GM12878 (cell line): ENCODE results near the gene STAMBPL1. TPM values are rescaled to one million over a fixed set of nuclear protein-coding genes. Genes with fewer than 3 reads are reported as not detected.

ENCODE experiments used
- ATAC-seq: fragments of 200-7000 bp; cut with Tn5 transposase; 3 replicates; pipeline ENCODE4 v1.9.1; 2020; ENCODE audit warnings: mild to moderate bottlenecking, moderate library complexity
- BruUV-seq: library from RNA; stranded (reverse); fragments of 400-500 nt; replicated peaks from 2 replicates; lab custom pipeline; 2021; lab: Mats Ljungman, UMichigan
- CTCF ChIA-PET: fragments of 300-600 bp; sonication (Branson Sonifier 250); formaldehyde crosslinking; extraction: SDS; loops from one replicate; lab custom pipeline; 2021; ENCODE audit warnings: inconsistent platforms; lab: Yijun Ruan, JAX
- POLR2A ChIA-PET: fragments of 350-600 bp; formaldehyde crosslinking; extraction: SDS; loops from one replicate; lab custom pipeline; 2021; ENCODE audit warnings: inconsistent platforms; lab: Charles Lee
- RAD21 ChIA-PET: fragments of 300-600 bp; sonication (Branson Sonifier 250); formaldehyde crosslinking; loops from one replicate; lab custom pipeline; 2023; ENCODE audit warnings: antibody characterized with exemption; ENCODE audit not compliant: unreplicated experiment; lab: Charles Lee
- SMC1A ChIA-PET: fragments of 300-600 bp; sonication (Branson Sonifier 250); formaldehyde crosslinking; loops from one replicate; lab custom pipeline; 2023; ENCODE audit not compliant: unreplicated experiment, uncharacterized antibody; lab: Charles Lee
- DNase-seq: peaks from one replicate; pipeline ENCODE4 v3.0.0-alpha.2; 2011; ENCODE audit warnings: low read depth, low spot score
- FAIRE-seq: peaks from 3 replicates; lab custom pipeline; 2011; peaks lifted over from hg19 to GRCh38; lab: Jason Lieb, UNC
- H2AFZ ChIP-seq: 2 replicates; pipeline ENCODE4 v1.6.0; 2011; ENCODE audit warnings: low read depth, low read length, control low read depth; ENCODE audit not compliant: control insufficient read depth
- H3K27ac ChIP-seq: 2 replicates; pipeline ENCODE4 v1.5.1; 2011; ENCODE audit warnings: control low read depth; ENCODE audit not compliant: control insufficient read depth, insufficient read depth
- H3K27me3 ChIP-seq, 2 experiments: replicated peaks in 1 of 2; 2 replicates each; pipeline versions ENCODE4 v1.6.0 to v1.6.1; 2011; ENCODE audit warnings: low read length in 1 of 2; ENCODE audit not compliant: control insufficient read depth in 2 of 2, insufficient read depth in 2 of 2
- H3K36me3 ChIP-seq, 2 experiments: 2 replicates each; pipeline ENCODE4 v1.5.1; 2011; ENCODE audit warnings: low read length in 1 of 2; ENCODE audit not compliant: control insufficient read depth in 2 of 2, insufficient read depth in 2 of 2
- H3K4me1 ChIP-seq: 2 replicates; pipeline ENCODE4 v1.6.1; 2011; ENCODE audit warnings: mild to moderate bottlenecking, low read length, moderate library complexity, mixed read lengths; ENCODE audit not compliant: control insufficient read depth, insufficient read depth
- H3K4me2 ChIP-seq: 2 replicates; pipeline ENCODE4 v1.6.0; 2011; ENCODE audit warnings: control low read depth; ENCODE audit not compliant: control insufficient read depth, insufficient read depth
- H3K4me3 ChIP-seq: fragments of 200-600 bp; sonication (generic); 2 replicates; pipeline ENCODE4 v1.5.1; 2016
- H3K79me2 ChIP-seq: 2 replicates; pipeline ENCODE4 v1.6.0; 2011; ENCODE audit warnings: low read length; ENCODE audit not compliant: control insufficient read depth, insufficient read depth
- H3K9ac ChIP-seq: 2 replicates; pipeline ENCODE4 v1.8.0; 2011; ENCODE audit warnings: low read length, control low read depth, mixed read lengths; ENCODE audit not compliant: control insufficient read depth, insufficient read depth
- H3K9me3 ChIP-seq: replicated peaks from 3 replicates; pipeline ENCODE4 v1.5.1; 2011; ENCODE audit warnings: mild to moderate bottlenecking, low read length; ENCODE audit not compliant: control insufficient read depth, insufficient read depth
- H4K20me1 ChIP-seq: 2 replicates; pipeline ENCODE4 v1.6.0; 2011; ENCODE audit not compliant: control insufficient read depth, insufficient read depth
- CREB1 ChIP-seq: IDR thresholded peaks from 2 replicates; pipeline ENCODE4 v1.6.1; 2012; ENCODE audit warnings: low read depth, mild to moderate bottlenecking, inconsistent platforms
- CREM ChIP-seq: IDR thresholded peaks from 2 replicates; pipeline ENCODE4 v1.6.1; 2014; ENCODE audit warnings: antibody characterized with exemption, low read depth
- IRF4 ChIP-seq: IDR thresholded peaks from 2 replicates; pipeline ENCODE4 v1.6.1; 2011; ENCODE audit warnings: low read depth, low read length
- MTA3 ChIP-seq: IDR thresholded peaks from 2 replicates; pipeline ENCODE4 v1.6.1; 2012; ENCODE audit warnings: low read length, inconsistent platforms, borderline replicate concordance
- NRF1 ChIP-seq: conservative IDR thresholded peaks from 2 replicates; pipeline ENCODE4 v1.6.1; 2011; ENCODE audit warnings: mild to moderate bottlenecking, low read depth, low read length, improper control_type of control experiment
- PAX8 ChIP-seq: fragments of 450-650 bp; IDR thresholded peaks from 2 replicates; pipeline ENCODE4 v1.6.1; 2017; ENCODE audit warnings: mild to moderate bottlenecking, moderate library complexity
- POLR2AphosphoS5 ChIP-seq: IDR thresholded peaks from 2 replicates; pipeline ENCODE4 v1.6.1; 2011; ENCODE audit warnings: mild to moderate bottlenecking, low read length, inconsistent platforms
- RELA ChIP-seq: fragments of 450-650 bp; IDR thresholded peaks from 2 replicates; pipeline ENCODE4 v1.8.0; 2014; ENCODE audit warnings: borderline replicate concordance; ENCODE audit not compliant: partially characterized antibody
- SREBF2 ChIP-seq: IDR thresholded peaks from 2 replicates; pipeline ENCODE4 v1.6.1; 2012; ENCODE audit warnings: mild to moderate bottlenecking, low read length
- YBX1 ChIP-seq: fragments of 450-650 bp; IDR thresholded peaks from 2 replicates; pipeline ENCODE4 v1.6.1; 2016; ENCODE audit warnings: antibody characterized with exemption
- ZNF217 ChIP-seq: fragments of 450-650 bp; IDR thresholded peaks from 2 replicates; pipeline ENCODE4 v1.6.1; 2017; ENCODE audit warnings: antibody characterized with exemption, mild to moderate bottlenecking
- ZNF274 ChIP-seq: IDR thresholded peaks from one replicate; pipeline ENCODE4 v1.8.0; 2011; ENCODE audit not compliant: insufficient read length, insufficient read depth
- WGBS: methylation state at CpG from one replicate; pipeline ENCODE4 v1.1.6; 2016; ENCODE audit warnings: low lambda C conversion rate; ENCODE audit not compliant: insufficient replicate concordance, insufficient coverage; ENCODE audit errors: missing lambda C conversion rate; 5-methylcytosine and 5-hydroxymethylcytosine counted together
- in situ Hi-C: fragments of 300-500 bp; cut with MboI; formaldehyde crosslinking; loops from 9 replicates; pipeline ENCODE4 v1.14.3; 2018; ENCODE audit warnings: mixed read lengths
- intact Hi-C: fragments of 100-400 bp; cut with micrococcal nuclease; formaldehyde crosslinking; loops from one replicate; pipeline ENCODE4 v1.14.2; 2022; ENCODE audit not compliant: unreplicated experiment
- polyA plus RNA-seq, 11 experiments: library from polyadenylated mRNA; depleted of rRNA in 4 of 11; unstranded in 6 of 11; stranded (reverse) in 5 of 11; fragments of >200 nt; fragmentation: Nextera tagmentation in 4 of 11; fragmentation: Illumina TruSeq in 1 of 11; extraction: Ambion mirVana in 4 of 11; extraction: Trizol in 1 of 11; gene quantifications; 1 replicate in 1 of 11; 2 replicates in 10 of 11; pipeline versions ENCODE4 v1.2.1 to v1.2.3, GENCODE V29; 2011 to 2016; ENCODE audit warnings: inconsistent platforms in 2 of 11, missing spikeins in 2 of 11, low read depth in 1 of 11
- total RNA-seq, 4 experiments: library from RNA; depleted of rRNA in 3 of 4; stranded (reverse); fragments of >200 nt in 3 of 4; fragmentation: Illumina TruSeq in 1 of 4; extraction: Trizol in 1 of 4; gene quantifications; 2 replicates each; pipeline versions ENCODE4 v1.2.1 to v1.2.3, GENCODE V29; 2013 to 2021
- TF ChIP-seq, protein P1 (sequence below): fragments of 450-650 bp; IDR thresholded peaks from 2 replicates; pipeline ENCODE4 v1.6.1; 2017; ENCODE audit warnings: mild to moderate bottlenecking, moderate library complexity
- TF ChIP-seq, protein P2 (sequence below): fragments of 450-650 bp; IDR thresholded peaks from 2 replicates; pipeline ENCODE4 v1.6.1; 2016; ENCODE audit warnings: mild to moderate bottlenecking
- TF ChIP-seq, protein P3 (sequence below): IDR thresholded peaks from 2 replicates; pipeline ENCODE4 v1.6.1; 2012; ENCODE audit warnings: low read depth, low read length, improper control_type of control experiment
- TF ChIP-seq, protein P4 (sequence below): fragments of 450-650 bp; formaldehyde crosslinking; IDR thresholded peaks from 2 replicates; pipeline ENCODE4 v1.4.0; 2022; ENCODE audit warnings: mild to moderate bottlenecking, moderate library complexity

Gene STAMBPL1
- total and polyA plus RNA-seq, 10 of the 15 experiments (the other 5 are each of a cell fraction or from before 2014, with no cell fraction given): 7.5 to 44.1 (median 25.4) TPM

DNA sequence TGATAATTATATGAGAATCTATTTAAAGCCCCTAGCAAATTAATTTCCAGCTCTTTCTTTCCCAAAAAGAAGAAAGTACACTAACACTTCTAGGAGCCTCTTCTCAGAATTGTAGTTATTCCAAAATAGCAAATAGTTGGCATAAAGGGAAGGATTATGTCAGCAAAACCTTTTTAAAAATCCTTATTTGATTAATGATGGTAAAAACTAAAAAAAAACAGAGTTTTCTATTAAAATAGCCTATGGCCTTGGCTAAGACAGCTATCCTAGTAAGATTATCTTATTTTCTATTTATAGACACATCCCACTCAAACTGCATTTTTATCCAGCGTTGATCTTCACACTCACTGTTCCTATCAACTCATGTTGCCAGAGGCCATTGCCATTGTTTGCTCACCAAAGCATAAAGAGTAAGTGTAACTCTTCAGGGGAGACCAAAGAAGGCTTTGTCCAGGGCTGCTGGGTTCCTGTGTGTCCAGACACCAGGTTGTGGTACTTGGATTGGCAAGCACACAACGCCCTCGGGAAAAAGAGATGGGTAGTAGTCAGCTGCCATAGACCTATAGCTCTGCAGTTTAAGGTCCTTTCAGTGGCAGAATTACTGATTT is 41.0 kb downstream of the STAMBPL1 start:
- in situ Hi-C loops: no loop called here
- TF ChIP-seq, protein P1, sequence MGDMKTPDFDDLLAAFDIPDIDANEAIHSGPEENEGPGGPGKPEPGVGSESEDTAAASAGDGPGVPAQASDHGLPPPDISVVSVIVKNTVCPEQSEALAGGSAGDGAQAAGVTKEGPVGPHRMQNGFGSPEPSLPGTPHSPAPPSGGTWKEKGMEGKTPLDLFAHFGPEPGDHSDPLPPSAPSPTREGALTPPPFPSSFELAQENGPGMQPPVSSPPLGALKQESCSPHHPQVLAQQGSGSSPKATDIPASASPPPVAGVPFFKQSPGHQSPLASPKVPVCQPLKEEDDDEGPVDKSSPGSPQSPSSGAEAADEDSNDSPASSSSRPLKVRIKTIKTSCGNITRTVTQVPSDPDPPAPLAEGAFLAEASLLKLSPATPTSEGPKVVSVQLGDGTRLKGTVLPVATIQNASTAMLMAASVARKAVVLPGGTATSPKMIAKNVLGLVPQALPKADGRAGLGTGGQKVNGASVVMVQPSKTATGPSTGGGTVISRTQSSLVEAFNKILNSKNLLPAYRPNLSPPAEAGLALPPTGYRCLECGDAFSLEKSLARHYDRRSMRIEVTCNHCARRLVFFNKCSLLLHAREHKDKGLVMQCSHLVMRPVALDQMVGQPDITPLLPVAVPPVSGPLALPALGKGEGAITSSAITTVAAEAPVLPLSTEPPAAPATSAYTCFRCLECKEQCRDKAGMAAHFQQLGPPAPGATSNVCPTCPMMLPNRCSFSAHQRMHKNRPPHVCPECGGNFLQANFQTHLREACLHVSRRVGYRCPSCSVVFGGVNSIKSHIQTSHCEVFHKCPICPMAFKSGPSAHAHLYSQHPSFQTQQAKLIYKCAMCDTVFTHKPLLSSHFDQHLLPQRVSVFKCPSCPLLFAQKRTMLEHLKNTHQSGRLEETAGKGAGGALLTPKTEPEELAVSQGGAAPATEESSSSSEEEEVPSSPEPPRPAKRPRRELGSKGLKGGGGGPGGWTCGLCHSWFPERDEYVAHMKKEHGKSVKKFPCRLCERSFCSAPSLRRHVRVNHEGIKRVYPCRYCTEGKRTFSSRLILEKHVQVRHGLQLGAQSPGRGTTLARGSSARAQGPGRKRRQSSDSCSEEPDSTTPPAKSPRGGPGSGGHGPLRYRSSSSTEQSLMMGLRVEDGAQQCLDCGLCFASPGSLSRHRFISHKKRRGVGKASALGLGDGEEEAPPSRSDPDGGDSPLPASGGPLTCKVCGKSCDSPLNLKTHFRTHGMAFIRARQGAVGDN: no peak
- TF ChIP-seq CREB1 (no peak), SREBF2 (no peak), RELA (no peak), POLR2AphosphoS5 (no peak), NRF1 (no peak), CREM (no peak), ZNF274 (no peak), PAX8 (no peak), IRF4 (no peak), ZNF217 (no peak), YBX1 (no peak), MTA3 (no peak)
- TF ChIP-seq, protein P2, sequence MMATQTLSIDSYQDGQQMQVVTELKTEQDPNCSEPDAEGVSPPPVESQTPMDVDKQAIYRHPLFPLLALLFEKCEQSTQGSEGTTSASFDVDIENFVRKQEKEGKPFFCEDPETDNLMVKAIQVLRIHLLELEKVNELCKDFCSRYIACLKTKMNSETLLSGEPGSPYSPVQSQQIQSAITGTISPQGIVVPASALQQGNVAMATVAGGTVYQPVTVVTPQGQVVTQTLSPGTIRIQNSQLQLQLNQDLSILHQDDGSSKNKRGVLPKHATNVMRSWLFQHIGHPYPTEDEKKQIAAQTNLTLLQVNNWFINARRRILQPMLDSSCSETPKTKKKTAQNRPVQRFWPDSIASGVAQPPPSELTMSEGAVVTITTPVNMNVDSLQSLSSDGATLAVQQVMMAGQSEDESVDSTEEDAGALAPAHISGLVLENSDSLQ: no peak
- TF ChIP-seq, protein P3, sequence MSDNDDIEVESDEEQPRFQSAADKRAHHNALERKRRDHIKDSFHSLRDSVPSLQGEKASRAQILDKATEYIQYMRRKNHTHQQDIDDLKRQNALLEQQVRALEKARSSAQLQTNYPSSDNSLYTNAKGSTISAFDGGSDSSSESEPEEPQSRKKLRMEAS: no peak
- TF ChIP-seq, protein P4, sequence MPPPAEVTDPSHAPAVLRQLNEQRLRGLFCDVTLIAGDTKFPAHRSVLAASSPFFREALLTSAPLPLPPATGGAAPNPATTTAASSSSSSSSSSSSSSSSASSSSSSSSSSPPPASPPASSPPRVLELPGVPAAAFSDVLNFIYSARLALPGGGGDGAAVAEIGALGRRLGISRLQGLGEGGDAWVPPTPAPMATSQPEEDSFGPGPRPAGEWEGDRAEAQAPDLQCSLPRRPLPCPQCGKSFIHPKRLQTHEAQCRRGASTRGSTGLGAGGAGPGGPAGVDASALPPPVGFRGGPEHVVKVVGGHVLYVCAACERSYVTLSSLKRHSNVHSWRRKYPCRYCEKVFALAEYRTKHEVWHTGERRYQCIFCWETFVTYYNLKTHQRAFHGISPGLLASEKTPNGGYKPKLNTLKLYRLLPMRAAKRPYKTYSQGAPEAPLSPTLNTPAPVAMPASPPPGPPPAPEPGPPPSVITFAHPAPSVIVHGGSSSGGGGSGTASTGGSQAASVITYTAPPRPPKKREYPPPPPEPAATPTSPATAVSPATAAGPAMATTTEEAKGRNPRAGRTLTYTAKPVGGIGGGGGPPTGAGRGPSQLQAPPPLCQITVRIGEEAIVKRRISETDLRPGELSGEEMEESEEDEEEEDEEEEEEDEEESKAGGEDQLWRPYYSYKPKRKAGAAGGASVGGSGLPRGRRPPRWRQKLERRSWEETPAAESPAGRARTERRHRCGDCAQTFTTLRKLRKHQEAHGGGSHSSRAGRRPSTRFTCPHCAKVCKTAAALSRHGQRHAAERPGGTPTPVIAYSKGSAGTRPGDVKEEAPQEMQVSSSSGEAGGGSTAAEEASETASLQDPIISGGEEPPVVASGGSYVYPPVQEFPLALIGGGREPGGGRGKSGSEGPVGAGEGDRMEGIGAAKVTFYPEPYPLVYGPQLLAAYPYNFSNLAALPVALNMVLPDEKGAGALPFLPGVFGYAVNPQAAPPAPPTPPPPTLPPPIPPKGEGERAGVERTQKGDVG (CRISPR knock-in tag): no peak
- Histone ChIP-seq H4K20me1 (no peaks in the 10 kb centered on the region), H3K4me1 (no peaks in the 10 kb centered on the region), H2AFZ (no peak overlapping the region), H3K9ac (no peak overlapping the region), H3K36me3 (peaks cover 1 to 26% of the 10 kb centered on the region in 2 experiments; a peak in 3 of 4 replicates), H3K27ac (no peak overlapping the region), H3K4me3 (no peak overlapping the region), H3K79me2 (no peaks in the 10 kb centered on the region), H3K4me2 (no peak overlapping the region), H3K9me3 (no peaks in the 10 kb centered on the region), H3K27me3 (no peaks in the 10 kb centered on the region)
- ChIA-PET SMC1A (interaction anchor here (0.9 to 4.6 kb wide), 3 partner anchors 9 to 81 kb away, joined by 3 to 42 read pairs (median 5); no protein-coding TSS in a partner anchor), RAD21 (interaction anchor here (0.7 to 1.5 kb wide), 2 partner anchors 12 to 38 kb away, joined by 3 to 4 read pairs; no protein-coding TSS in a partner anchor), CTCF (interaction anchor here (0.8 to 4.4 kb wide), 5 partner anchors 9 to 90 kb away, joined by 3 to 29 read pairs (median 3); no protein-coding TSS in a partner anchor), POLR2A (interaction anchor here (1.5 kb wide), 1 partner anchor 11 kb away, joined by 4 read pairs; no protein-coding TSS in a partner anchor)
- intact Hi-C loops: no loop called here
- DNase-seq (no peak), FAIRE-seq (no peak), ATAC-seq (no peak)
- no TSS peak for BruUV-seq
- 96% methylated on average over 3 of the region's 3 CpGs for WGBS
